ENCODE results near the gene ADRA2C.
A peak's percentile ranks its signal among the peaks of the same experiment; 100 is the strongest.

ADRA2C gene

DNA sequence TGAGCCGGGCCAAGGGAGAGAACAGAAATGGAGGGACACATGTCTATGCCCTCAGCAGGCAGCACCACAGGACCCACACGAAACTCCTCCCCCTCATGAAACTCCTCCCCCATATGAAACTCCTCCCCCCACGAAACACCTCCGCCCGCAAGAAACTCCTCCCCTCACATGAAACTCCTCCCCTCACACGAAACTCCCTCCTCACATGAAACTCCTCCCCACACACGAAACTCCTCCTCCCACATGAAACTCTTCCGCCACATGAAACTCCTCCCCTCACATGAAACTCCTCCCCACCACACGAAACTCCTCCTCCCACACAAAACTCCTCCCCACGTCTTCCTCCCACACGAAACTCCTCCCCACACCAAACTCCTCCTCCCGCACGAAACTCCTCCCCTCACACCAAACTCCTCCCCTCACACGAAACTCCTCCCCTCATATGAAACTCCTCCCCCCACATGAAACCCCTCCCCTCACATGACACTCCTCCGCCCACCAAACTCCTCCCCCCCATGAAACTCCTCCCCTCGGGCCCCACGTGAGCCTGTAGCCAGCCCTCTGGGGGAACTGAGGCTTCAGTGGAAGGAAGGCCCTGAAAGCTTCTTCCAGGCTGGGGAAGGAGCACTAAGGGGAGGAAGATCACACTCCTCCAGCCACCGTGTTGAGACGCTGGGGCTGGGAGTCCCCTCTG lies 15.2 kb downstream of the ADRA2C start:
- Histone ChIP-seq H3K27ac (no peak overlapping the region), H3K4me1 (peaks cover 6% of the 10 kb centered on the region), H3K4me3 (no peak overlapping the region), H3K9me3 (peaks cover 6% of the 10 kb centered on the region; the same call in 1 of the 2 replicates), H4K20me1 (no peaks in the 10 kb centered on the region; the same call in 1 of the 2 replicates), H3K9ac (no peak overlapping the region), H3K27me3 (no peaks in the 10 kb centered on the region), H3K36me3 (no peaks in the 10 kb centered on the region), H3K4me2 (no peak overlapping the region)
- no peak for TF ChIP-seq Cebpa-rat (IDR thresholded peaks at IDR 0.05)

DNA sequence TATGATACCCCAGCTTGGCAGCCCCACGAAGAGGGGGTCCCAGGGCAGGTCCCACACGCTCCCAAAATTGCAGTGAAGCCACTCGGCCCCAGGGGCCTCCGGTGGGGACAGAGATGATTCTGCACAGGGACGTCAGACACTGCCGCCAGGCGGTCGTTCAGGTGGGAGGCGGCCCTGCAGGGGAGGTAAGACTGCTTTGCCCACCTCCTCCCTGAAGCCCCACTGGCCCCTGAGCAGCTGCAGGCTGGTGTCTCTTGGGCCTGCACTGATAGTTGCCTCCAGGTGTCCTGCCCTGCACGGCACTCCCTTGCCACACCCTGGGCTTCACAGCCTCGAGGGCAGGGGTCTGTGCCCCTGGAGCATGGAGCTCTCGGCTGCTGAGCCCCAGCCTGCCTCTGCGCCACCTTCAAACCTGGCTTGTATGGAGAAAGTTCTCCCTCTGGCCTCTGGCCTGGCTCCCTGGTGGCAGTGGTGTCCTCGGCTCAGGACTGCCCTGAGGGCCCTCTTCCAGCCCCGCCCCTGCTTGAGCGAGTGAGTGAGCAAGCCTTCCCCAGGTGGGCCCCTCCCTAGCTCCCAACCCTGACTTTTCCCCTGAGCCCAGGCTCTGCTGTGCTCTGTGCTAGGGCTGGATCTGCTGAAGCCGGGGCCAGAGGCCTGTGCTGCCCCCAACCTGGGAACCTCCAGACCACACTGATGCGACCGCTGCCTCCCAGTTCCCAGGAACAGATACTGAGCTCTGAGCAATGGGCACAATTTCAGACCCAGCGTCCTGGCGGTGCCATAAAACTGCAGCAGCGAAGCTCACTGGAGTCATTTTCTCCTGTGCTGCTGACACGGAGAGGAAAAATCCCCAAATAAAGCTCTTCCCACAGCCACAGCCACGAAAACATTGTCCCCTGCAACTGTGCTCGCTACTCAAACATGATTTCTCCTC lies 16.1 kb downstream of the ADRA2C start:
- no peaks in the 10 kb centered on the region for H3K36me3 ChIP-seq
- H3K4me3 ChIP-seq = no peak overlapping the region
- no peaks in the 10 kb centered on the region; the same call in 1 of the 2 replicates for H4K20me1 ChIP-seq
- H3K4me1 ChIP-seq = peaks cover 6% of the 10 kb centered on the region
- no peaks in the 10 kb centered on the region for H3K27me3 ChIP-seq
- no peak overlapping the region for H3K4me2 ChIP-seq
- no peak for TF ChIP-seq Cebpa-rat (IDR thresholded peaks at IDR 0.05)
- no peak overlapping the region for H3K9ac ChIP-seq
- H3K9me3 ChIP-seq = peaks cover 6% of the 10 kb centered on the region; the same call in 1 of the 2 replicates
- no peak overlapping the region for H3K27ac ChIP-seq

DNA sequence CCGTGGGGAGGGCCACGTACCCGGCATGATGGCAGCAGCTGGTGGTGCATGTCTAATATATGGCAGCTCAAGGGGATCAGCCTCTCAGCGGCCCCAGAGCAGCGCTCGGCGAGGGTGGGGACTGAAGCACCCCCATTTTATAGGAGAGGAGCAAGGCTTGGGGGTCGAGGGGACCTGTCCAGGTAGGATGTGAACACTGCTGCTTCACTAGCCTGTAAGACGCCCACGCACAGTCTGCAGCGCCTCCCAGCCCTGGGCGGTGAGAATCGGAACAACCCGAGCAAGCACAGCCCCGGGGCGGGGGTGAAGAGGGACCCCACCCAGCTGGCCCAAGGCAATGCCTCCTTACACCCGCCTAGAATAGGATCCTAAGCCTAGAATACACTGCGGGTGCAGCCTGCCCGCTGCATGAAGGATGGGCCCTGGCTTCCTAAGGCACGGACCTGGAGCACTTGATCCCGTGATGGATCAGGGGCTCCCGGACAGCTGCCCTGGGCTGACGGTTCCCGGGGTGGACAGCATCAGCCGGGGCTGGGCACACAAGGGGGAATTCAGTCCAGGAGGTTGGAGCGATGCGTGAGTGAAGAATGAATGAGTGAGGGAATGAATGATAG lies 17.6 kb downstream of the ADRA2C start:
- no peaks in the 10 kb centered on the region; the same call in 1 of the 2 replicates for H4K20me1 ChIP-seq
- peaks cover 6% of the 10 kb centered on the region for H3K4me1 ChIP-seq
- H3K4me2 ChIP-seq = no peak overlapping the region
- TF ChIP-seq Cebpa-rat (IDR thresholded peaks at IDR 0.05) = no peak
- H3K36me3 ChIP-seq = no peaks in the 10 kb centered on the region
- no peak overlapping the region for H3K4me3 ChIP-seq
- no peaks in the 10 kb centered on the region for H3K27me3 ChIP-seq
- H3K9ac ChIP-seq = no peak overlapping the region
- H3K27ac ChIP-seq = no peak overlapping the region
- peaks cover 6% of the 10 kb centered on the region; the same call in 1 of the 2 replicates for H3K9me3 ChIP-seq

DNA sequence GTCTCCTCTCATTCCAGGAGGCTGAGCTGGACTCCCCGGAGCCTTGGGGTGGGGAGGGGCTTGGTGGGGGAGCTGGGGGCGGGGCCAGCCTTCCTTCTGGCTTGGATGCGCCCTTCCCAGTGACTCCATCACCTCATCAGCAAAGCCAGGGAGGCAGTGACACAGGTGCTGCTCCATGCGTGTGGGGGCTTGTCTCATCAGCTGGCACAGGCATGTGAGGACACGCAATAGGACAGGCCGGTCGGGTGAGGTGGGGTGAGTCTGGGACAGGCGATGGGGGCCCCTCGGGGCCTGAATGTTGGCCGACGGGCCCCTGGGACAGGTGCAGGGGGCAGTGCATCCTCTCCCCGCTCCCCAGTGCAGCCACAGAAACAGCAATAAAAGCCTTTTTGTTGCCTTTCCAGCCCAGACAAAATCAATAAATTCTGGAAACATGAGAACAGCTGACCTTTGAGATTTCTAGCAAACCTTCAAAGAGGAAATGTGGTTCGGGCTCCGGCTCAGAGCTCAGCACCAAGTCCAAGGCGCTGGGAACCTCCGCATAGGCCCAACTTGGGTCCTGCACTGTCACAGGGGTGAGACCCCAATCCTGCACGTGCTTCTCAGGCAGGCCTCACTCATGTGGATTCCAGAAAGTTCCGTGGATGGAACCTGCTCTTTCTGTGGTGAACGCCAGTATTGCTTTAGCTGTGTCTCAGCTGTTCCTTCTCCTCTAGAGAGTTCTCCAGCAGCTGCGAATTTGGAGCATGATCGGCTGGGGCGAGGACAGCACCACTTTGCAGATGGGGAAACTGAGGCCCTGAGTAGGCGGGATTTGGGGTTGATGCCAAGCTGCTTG lies 18.5 kb downstream of the ADRA2C start:
- H3K4me1 ChIP-seq = peaks cover 6% of the 10 kb centered on the region
- no peaks in the 10 kb centered on the region for H3K27me3 ChIP-seq

DNA sequence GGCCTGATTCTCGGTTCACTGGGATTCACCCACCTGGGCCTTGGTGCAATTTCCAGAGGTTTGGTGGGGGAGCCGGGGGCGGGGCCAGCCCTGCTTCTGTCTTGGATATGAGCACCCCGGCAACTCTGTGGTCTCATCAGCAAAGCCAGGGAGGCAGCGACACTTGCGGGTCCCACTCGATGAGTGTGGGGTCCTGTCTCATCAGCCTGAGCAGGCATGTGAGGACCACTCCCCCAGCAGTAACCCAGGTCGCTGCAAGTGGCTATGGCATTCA lies 19.0 kb downstream of the ADRA2C start:
- no peaks in the 10 kb centered on the region for H3K27me3 ChIP-seq
- no peak overlapping the region for H3K4me2 ChIP-seq
- H3K27ac ChIP-seq = no peak overlapping the region
- peaks cover 6% of the 10 kb centered on the region for H3K4me1 ChIP-seq
- peaks cover 6% of the 10 kb centered on the region; the same call in 1 of the 2 replicates for H3K9me3 ChIP-seq
- no peaks in the 10 kb centered on the region for H3K36me3 ChIP-seq
- no peak overlapping the region for H3K4me3 ChIP-seq
- TF ChIP-seq Cebpa-rat (IDR thresholded peaks at IDR 0.05) = no peak
- peaks cover 2% of the 10 kb centered on the region; the same call in 1 of the 2 replicates for H4K20me1 ChIP-seq
- H3K9ac ChIP-seq = no peak overlapping the region

More for the DNA sequence above, 18.5 kb downstream of the ADRA2C start:
- H3K9me3 ChIP-seq = peaks cover 6% of the 10 kb centered on the region; the same call in 1 of the 2 replicates
- H3K27ac ChIP-seq = no peak overlapping the region
- H3K9ac ChIP-seq = no peak overlapping the region
- no peak for TF ChIP-seq Cebpa-rat (IDR thresholded peaks at IDR 0.05)
- H3K4me3 ChIP-seq = no peak overlapping the region
- no peaks in the 10 kb centered on the region; the same call in 1 of the 2 replicates for H4K20me1 ChIP-seq
- H3K4me2 ChIP-seq = peak overlapping the region; percentile 28
- H3K36me3 ChIP-seq = no peaks in the 10 kb centered on the region

DNA sequence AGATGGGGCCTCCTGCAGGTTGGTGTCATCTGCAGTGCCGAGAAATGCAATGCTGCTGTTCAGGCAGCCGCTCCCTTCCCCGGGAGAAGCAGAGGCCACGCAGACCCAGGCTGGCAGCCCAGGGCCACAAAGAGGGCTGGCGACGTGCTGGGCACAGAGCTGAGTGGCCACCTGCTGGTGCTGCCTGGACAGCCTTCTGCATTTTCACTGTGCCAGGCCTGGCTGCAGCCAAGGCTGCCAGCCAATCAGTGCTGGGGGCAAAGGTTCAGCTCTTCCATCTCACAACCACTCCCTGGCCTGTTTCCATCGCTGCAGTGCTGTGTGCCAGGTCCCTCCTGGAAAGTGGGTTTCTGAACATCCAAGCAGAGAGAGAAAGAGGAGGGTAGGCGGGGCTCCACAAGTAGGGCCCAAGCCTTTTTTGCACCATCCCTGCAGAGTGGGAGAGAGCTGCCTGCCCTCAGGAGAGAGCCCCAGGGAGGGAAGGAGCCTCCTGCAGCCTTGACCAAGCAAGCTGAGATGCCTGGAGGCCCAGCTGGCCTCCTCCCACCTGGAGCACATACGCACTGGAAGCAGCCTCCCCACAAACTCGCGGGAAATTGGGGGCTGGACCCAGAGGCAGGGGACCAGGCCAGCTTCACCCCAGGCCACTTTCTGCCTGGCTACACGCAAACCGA lies 20.1 kb downstream of the ADRA2C start:
- no peak overlapping the region for H3K27ac ChIP-seq

DNA sequence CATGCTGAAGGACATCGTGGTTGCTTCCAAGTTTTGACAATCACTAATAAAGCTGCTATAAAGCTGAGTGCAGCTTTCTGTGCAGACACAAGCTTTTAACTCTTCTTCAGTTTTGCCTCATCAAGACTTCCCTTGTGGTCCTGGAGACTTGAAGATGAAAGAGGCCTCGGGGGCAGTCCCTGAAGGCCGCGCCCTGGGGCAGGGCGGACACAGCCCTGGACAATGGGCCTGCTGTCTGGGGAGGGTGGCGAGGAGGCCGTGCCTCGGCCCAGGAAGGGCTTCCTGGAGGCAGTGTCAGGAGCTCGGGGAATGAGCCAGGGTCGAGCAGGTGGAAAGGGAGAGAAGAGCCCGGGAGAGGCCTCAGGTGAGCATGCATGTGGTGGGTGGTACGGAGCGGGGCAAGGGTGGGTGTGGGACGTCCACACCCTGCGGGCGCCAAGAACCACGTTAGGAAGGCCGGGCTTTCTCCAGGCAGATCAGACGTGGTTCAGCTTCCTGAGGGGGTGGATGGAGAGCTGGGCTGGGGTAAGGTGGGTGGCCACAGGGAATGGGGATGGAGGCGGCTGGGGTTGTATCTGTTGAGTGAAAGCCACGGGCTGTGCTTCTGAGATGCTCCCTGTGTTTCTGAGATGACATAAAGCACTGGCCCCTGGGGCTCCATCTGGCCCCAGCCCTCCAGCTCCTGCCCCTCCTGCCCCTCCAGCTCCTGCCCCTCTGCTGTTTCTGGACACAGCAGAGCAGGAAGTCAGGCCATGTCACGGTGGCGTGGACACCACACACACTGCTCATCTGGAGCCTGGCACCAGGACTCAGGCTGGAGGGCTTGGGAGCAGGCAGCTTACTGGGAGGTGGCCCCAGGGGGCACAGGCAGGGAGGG lies 21.5 kb downstream of the ADRA2C start:
- no peak overlapping the region for H3K4me3 ChIP-seq
- peaks cover 17% of the 10 kb centered on the region for H4K20me1 ChIP-seq
- H3K9me3 ChIP-seq = no peaks in the 10 kb centered on the region
- no peak for TF ChIP-seq Cebpa-rat (IDR thresholded peaks at IDR 0.05)
- no peaks in the 10 kb centered on the region for H3K27me3 ChIP-seq
- H3K36me3 ChIP-seq = no peaks in the 10 kb centered on the region
- H3K27ac ChIP-seq = no peak overlapping the region
- H3K4me1 ChIP-seq = peaks cover 6% of the 10 kb centered on the region
- H3K9ac ChIP-seq = no peak overlapping the region
- no peak overlapping the region for H3K4me2 ChIP-seq

More for the DNA sequence above, 20.1 kb downstream of the ADRA2C start:
- Histone ChIP-seq H3K9me3 (peaks cover 5% of the 10 kb centered on the region; the same call in 1 of the 2 replicates), H3K4me1 (peaks cover 6% of the 10 kb centered on the region), H3K9ac (no peak overlapping the region), H3K27me3 (no peaks in the 10 kb centered on the region), H4K20me1 (peaks cover 12% of the 10 kb centered on the region), H3K36me3 (no peaks in the 10 kb centered on the region), H3K4me3 (no peak overlapping the region), H3K4me2 (no peak overlapping the region)
- TF ChIP-seq Cebpa-rat (IDR thresholded peaks at IDR 0.05) = no peak

DNA sequence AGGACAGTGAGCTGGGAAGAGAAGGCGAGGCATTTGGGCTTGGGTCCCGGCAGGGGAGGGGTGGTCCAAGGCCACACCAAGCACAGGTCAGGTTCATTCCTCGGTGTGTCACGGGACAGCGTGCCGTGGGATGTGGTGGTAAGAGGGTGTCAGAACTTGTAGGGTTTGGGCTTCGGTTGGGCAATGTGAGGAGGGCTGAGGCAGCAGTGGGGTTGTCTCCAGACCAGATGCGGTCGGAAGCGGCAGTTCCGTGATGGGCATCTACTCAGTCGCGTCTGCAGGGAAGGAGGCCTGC lies 22.1 kb downstream of the ADRA2C start:
- Histone ChIP-seq H3K4me1 (peaks cover 6% of the 10 kb centered on the region), H3K9me3 (no peaks in the 10 kb centered on the region), H3K4me3 (no peak overlapping the region), H3K4me2 (no peak overlapping the region), H3K27ac (no peak overlapping the region), H3K27me3 (no peaks in the 10 kb centered on the region), H3K9ac (no peak overlapping the region), H4K20me1 (peaks cover 17% of the 10 kb centered on the region), H3K36me3 (no peaks in the 10 kb centered on the region)
- no peak for TF ChIP-seq Cebpa-rat (IDR thresholded peaks at IDR 0.05)
